HG03139 (cell line): ENCODE data around the gene NDUFV1.

ENCODE experiments used
- ATAC-seq: cut with Tn5 transposase; IDR thresholded peaks from one replicate; pipeline ENCODE4 v1.9.1; 2021; ENCODE audit not compliant: unreplicated experiment

NDUFV1 gene

GRCh38 chr11:67639438-67639859 is 32.7 kb downstream of the NDUFV1 start, which contains the start of gene TBX10:
Gene TBX10 (minus strand): TSS chr11:67639763. CDS start chr11:67639472, 291 bp downstream.
- ATAC-seq, result no peak

GRCh38 chr11:67640021-67640757 is 33.5 kb downstream of the NDUFV1 start:
- no peak for ATAC-seq

GRCh38 chr11:67640758-67641337 is 34.1 kb downstream of the NDUFV1 start:
- ATAC-seq, result no peak

- no peak for ATAC-seq
Observed at GRCh38 chr11:67641338-67642172, 34.8 kb downstream of the NDUFV1 start.

- no peak for ATAC-seq
Observed at GRCh38 chr11:67642173-67643120, 35.7 kb downstream of the NDUFV1 start.

- no peak for ATAC-seq
Observed at GRCh38 chr11:67644042-67644441, 37.3 kb downstream of the NDUFV1 start.

GRCh38 chr11:67644472-67645418 is 38.0 kb downstream of the NDUFV1 start:
- no peak for ATAC-seq

GRCh38 chr11:67645521-67646461 is 39.1 kb downstream of the NDUFV1 start:
- no peak for ATAC-seq

- no peak for ATAC-seq
Observed at GRCh38 chr11:67646535-67647336, 40.0 kb downstream of the NDUFV1 start.

GRCh38 chr11:67647471-67647870 is 40.7 kb downstream of the NDUFV1 start:
- no peak for ATAC-seq

GRCh38 chr11:67648140-67648795 is 41.5 kb downstream of the NDUFV1 start:
- peak; percentile 46 for ATAC-seq

- peak; percentile 10 for ATAC-seq
Observed at GRCh38 chr11:67648796-67649613, 42.3 kb downstream of the NDUFV1 start.

- no peak for ATAC-seq
Observed at GRCh38 chr11:67649634-67650510, 43.1 kb downstream of the NDUFV1 start.

- no peak for ATAC-seq
Observed at GRCh38 chr11:67651976-67652781, 45.4 kb downstream of the NDUFV1 start.
